PFSK-1 (cell line): ENCODE measurements around the gene PLK3.

Experiments
- POLR2AphosphoS5 ChIP-seq: IDR thresholded peaks from 2 replicates; pipeline ENCODE4 v1.6.1; 2012; ENCODE audit warnings: low read depth, mild to moderate bottlenecking, control low read depth, low read length, moderate library complexity
- SIN3A ChIP-seq: IDR thresholded peaks from 2 replicates; pipeline ENCODE4 v1.6.1; 2012; ENCODE audit warnings: mild to moderate bottlenecking, low read length, moderate library complexity, borderline replicate concordance; ENCODE audit not compliant: insufficient read depth

DNA sequence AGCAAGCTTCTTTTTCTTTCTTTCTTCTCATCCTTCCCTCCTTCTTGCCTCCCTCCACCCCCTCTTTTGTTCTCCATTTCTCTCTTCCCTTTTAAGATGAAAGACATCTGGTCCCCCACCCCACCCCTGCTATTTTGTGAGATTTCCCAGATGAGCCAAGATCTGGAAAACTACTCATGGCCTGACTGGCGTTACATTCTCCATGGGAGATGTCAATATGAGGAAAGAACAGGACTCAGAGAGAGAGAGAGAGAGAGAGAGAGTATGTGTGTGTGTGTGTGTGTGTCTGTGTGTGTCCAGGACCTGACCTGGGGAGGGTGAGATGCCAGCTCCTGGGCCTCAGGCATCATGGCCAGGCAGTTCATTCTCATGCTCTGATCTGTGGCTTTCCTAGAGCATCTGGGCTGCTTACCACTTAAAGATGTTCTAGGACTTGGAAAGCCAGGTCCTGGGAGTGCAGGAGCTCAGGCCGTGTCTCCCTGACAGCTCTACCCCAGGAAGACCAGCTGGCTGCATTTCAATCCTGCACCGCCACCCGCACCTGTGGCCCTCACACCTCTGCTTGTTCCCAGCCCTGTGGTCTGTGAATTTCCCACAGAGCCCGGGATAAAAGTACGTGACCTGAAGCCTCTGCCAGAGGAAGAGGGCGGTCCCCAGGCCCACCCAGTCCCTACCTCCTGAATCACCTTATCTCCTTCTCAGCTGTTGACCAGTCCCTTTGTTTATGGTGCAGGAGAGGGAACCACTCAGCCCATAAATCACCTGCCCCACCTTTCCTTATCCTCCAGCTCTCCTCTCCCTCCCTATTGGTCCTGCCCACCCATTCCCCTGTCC is 9.0 kb upstream of the PLK3 start:
- TF ChIP-seq POLR2AphosphoS5 (no peak), SIN3A (no peak)
